Measurements from ENCODE around the gene ALKAL2.

ALKAL2 gene

GRCh38 chr2:238869-239268, 49.0 kb downstream of the ALKAL2 start:
- DNase-seq: no peak

DNA sequence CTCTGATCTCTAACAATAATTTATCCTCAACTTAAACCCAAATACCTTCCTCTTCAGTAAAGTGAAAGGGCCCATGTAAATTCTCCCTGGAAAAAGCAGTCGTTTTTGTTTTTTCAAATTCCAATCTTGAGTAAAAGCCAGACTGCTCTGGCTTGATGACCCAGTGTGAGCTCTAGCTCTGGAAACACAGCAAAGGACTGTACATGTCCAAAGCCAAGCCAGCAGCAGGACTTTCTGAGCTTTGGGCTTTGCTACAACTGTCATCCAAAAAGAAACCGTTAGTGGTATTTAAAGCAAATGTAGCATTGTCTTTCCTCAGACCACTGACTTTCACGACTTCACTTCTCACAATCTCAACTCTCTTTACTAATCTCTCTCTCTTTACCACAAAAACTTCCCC, 49.5 kb downstream of the ALKAL2 start:
- DNase-seq: no peak

DNA sequence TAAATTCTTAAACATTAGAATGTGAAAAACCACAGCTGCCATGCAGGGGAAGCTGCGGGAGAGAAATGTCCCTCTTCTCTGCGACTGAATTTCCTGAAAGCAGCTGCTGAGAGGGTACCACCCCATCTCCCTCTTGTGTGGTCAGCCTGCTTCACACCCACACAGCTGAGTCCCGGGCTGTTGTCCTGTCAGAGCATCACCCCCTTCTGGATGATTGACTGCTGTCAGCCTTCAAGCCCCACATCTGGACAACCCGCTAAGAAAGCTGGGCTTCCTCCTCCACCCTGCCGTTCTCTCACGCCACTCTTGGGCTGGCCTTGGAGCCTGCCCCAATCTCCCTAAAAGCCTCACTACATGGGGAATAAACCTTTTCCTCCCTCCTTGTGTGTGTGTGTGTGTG, 50.0 kb downstream of the ALKAL2 start:
- no peak for DNase-seq

DNA sequence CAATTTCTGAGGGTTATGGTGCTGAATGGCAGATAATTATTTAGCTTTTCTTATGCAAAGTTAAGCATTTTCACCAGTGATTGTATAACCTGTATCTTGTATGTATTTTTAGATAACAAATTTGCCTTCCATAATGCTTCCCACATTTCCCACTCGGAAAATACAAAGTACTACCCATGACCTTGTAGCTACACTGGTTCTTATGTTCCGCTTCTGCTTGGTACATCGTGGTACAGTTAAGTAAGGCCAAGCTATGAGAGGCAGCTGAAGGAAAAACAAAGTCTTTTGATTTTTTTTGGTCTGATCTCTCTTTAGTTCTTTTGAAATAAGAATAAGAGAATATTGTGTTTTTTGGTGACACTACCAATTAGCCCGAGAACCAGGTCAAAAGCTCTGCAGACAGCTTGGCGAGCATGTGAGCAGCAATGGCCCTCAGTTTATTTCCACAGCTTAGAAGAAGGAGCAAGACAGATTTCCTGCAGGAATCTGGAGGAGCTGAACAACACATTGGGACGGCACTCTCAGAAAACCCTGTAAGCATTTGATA, 50.8 kb downstream of the ALKAL2 start:
- no peak for DNase-seq

DNA sequence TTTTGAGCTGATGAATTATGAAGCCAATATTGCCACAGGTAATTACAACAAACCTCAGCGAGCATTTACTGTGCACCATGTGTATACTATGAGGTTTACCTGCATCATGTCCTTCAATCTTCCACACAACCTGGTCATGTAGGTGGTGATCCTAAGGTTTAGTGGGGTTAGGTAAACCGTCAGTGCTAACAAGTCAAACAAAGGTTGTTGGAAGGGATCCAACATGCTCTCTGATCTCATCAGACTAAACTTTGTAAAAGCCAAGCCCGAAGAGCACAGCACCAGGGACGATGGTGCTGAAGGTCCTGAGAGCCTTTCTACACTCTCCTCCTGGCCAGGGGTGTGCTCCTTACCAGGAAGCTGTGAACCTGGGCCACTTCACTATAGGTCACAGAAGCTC, 53.5 kb downstream of the ALKAL2 start:
- DNase-seq: no peak

DNA sequence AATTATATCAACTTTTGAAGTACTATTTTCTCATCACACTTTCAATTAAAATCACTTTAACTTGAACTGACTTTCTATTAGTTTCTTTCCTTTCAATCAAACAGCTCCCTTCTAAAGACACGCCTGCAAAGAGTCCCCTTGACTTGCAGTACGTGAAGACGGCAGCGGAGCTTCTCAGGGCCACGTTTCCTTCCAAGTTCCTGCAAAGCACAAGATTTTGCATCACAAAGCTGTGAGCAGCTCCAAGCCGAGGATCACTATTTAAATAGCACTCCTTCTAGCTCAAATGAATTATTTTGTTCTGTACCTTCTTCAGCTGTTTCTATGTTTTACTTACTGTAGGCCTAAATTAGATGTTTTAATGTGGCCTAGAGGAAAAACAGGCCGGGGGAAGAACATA, 54.9 kb downstream of the ALKAL2 start:
- no peak for DNase-seq

GRCh38 chr2:231521-232185, 56.2 kb downstream of the ALKAL2 start:
- no peak for DNase-seq
